Mesodermal cell (in vitro differentiated cells): Measurements from ENCODE around the gene AKAP14.
"Not testable (repeated sequence)": the region's sequence is repeated elsewhere in the genome, so short reads cannot be mapped to it uniquely, and the experiment has no call there.

Source experiments
- H3K27ac ChIP-seq: 2 replicates; pipeline ENCODE4 v1.7.0; 2013; ENCODE audit warnings: mild to moderate bottlenecking, low read depth, low read length, moderate library complexity; ENCODE audit not compliant: severe bottlenecking
- H3K36me3 ChIP-seq: 2 replicates; pipeline ENCODE4 v1.7.1; 2013; ENCODE audit warnings: mild to moderate bottlenecking, low read length, moderate library complexity; ENCODE audit not compliant: control insufficient read depth, insufficient read depth
- H3K4me1 ChIP-seq: one replicate; pipeline ENCODE4 v1.7.1; 2013; ENCODE audit warnings: mild to moderate bottlenecking, low read length; ENCODE audit not compliant: insufficient read depth, control insufficient read depth, poor library complexity, severe bottlenecking
- H3K4me3 ChIP-seq: 2 replicates; pipeline ENCODE4 v1.7.0; 2013; ENCODE audit warnings: low read length, control low read depth, mild to moderate bottlenecking; ENCODE audit not compliant: insufficient read depth, poor library complexity, severe bottlenecking; ENCODE audit errors: extremely low read depth
- H3K9me3 ChIP-seq: 2 replicates; pipeline ENCODE4 v1.7.1; 2013; ENCODE audit warnings: mild to moderate bottlenecking, low read length, moderate library complexity; ENCODE audit not compliant: control insufficient read depth
- WGBS, 2 experiments: methylation state at CpG; one replicate each; pipeline ENCODE4 v1.1.5; 2013; ENCODE audit warnings: missing lambda C conversion rate in 2 of 2; ENCODE audit not compliant: insufficient coverage in 2 of 2; 5-methylcytosine and 5-hydroxymethylcytosine counted together

The AKAP14 gene

DNA sequence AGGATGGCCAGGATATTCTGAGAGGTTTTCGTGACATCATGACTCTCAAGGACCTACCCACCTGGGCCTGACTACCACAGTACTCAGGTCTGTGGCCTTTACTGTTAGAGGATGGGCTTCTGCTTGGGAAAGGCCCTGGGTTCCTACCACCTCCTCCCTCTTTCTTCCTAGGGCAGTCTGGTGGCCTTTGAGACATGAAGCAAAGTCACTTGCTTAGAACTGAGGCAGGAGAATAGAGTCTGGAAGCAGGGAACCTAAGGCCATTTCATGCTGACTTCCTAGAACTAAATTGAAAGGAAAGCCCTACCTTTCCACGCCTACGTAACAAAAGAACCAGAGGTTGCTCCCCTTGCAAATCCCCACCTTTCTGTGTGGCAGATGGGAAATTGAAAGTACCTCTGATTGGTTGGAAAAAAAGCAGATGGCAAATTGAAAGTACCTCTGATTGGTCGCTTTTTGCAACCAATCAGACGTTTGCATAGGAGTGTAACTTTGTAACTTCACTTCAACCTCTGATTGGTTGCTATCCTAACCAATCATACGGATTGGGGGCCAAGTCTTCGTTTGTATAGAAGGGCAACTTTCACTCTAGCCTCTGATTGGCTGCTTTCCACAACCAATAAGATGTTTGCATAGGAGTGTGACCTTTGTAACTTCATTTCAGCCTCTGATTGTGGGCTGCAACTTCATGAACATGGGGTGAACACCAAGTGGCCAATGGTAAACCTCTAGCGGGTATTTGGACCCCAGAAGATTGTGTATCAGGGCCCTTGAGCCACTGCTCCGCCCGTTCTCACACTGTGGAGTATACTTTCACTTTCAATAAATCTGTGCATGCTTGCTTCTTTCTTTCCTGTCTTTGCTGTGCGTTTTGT, 9.9 kb upstream of the AKAP14 start:
- 80 to 100% methylated on average over 1 of the region's 11 CpGs for WGBS, 2 experiments

DNA sequence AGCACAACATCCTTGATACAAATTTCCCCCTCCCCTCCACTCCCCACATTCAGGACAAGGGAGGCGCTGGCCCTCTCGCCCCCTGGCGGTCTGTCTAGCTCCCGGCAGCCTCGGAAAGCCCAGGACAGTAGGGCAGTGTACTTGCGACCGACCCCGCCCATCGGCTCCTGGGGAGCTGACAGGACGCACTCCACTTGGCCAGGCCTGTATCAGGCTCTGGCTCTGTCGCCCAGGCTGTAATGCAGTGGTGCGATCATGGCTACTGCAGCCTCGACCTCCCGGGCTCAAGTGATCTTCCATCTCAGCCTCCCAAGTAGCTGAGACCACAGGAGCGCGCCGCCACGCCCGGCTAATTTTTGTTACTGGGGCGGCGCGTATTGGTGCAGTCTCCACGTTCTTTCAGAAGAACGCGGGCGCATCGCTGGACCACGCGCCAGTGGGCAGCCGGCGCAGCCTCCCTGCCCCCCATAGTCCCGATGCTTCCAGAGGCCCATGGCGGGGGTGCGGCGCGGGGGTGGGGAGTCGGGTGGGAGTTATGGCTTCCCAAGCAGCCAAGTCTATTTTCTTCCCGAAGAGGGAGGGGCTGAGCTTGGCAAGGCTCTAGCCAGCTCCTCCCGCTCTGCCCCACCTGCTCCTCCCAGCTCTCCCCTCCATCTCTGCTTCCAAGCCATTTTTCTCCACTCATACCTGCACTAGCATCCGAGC, 7.8 kb upstream of the AKAP14 start:
- H3K9me3 ChIP-seq, result no peaks in the 10 kb centered on the region
- no peak overlapping the region for H3K27ac ChIP-seq
- 3 to 12% methylated on average over 6 to 16 of the region's 40 CpGs for WGBS, 2 experiments
- peaks cover 5% of the 10 kb centered on the region for H3K4me1 ChIP-seq
- H3K36me3 ChIP-seq, result no peaks in the 10 kb centered on the region
- peak overlapping the region; percentile 41 for H3K4me3 ChIP-seq

More for the DNA sequence above, 9.9 kb upstream of the AKAP14 start:
- H3K4me3 ChIP-seq, result no peak overlapping the region
- no peaks in the 10 kb centered on the region for H3K9me3 ChIP-seq
- no peak overlapping the region for H3K27ac ChIP-seq
- H3K36me3 ChIP-seq, result no peaks in the 10 kb centered on the region
- H3K4me1 ChIP-seq, result no peaks in the 10 kb centered on the region

DNA sequence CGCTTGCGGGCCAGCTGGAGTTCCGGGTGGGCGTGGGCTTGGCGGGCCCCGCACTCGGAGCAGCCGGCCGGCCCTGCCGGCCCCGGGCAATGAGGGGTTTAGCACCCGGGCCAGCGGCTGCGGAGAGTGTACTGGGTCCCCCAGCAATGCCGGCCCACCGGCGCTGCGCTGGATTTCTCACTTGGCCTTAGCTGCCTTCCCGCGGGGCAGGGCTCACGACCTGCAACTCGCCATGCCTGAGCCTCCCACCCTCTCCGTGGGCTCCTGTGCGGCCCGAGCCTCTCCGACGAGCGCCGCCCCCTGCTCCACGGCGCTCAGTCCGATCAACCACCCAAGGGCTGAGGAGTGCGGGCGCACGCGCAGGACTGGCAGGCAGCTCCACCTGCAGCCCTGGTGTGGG, 5.1 kb upstream of the AKAP14 start:
- not testable (repeated sequence) for H3K9me3 ChIP-seq, H3K4me1 ChIP-seq, H3K36me3 ChIP-seq, H3K27ac ChIP-seq, H3K4me3 ChIP-seq
- 99% methylated on average over 10 of the region's 36 CpGs; no CpG with 5 or more reads in 1 of the 2 experiments for WGBS, 2 experiments

DNA sequence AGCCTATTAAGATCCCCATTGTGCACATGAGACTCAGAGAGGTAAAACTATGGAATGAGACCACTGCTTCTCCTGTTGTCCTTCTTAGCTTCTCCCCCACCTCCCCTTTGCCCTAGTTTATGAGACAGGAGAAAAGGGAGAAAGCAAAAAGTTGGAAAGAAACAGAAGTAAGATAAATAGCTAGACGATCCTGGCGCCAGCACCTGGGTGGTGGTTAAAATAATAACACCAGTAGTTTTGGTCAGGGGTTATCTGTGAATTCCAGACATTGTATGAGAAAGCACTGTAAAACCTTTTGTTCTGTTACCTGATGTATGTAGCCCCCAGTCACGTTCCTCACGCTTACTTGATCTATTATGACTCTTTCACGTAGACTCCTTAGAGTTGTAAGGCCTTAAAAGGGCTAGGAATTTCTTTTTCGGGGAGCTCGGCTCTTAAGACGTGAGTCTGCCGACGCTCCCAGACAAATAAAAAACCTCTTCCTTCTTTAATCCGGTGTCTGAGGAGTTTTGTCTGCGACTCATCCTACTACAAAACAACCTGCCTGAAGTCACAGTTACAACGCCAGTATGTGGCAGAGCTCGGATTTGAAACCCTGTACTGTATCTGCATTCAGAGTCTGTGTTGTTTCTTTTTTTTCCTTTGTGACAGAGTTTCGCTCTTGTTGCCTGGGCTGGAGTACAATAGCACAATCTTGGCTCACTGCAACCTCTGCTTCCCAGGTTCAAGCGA, 3.6 kb upstream of the AKAP14 start:
- not testable (repeated sequence) for H3K4me3 ChIP-seq, H3K36me3 ChIP-seq, H3K27ac ChIP-seq, H3K9me3 ChIP-seq, H3K4me1 ChIP-seq
- 83 to 88% methylated on average over 2 to 9 of the region's 16 CpGs for WGBS, 2 experiments

DNA sequence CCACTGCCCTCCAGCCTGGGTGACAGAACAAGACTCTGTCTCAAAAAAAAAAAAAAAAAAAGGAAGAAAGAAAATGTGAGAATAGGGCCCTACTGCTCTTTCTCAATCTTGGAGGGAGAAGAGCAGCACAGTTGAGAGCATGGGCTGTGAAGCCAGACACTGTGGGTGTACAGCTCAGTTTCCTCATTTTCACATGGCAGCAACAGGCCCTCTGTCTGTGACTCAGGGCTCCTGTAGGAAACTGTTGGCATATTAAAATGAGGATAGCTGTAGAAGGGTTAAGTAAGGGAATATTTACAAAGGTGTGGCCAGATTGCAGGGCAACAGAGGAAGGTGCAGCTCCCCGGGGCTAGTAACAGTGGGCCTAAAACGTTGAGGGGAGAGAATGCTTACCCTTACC, 3.4 kb downstream of the AKAP14 start:
- no peak overlapping the region for H3K4me3 ChIP-seq
- WGBS, 2 experiments, result 30% methylated on average over 2 of the region's 2 CpGs; no CpG with 5 or more reads in 1 of the 2 experiments

DNA sequence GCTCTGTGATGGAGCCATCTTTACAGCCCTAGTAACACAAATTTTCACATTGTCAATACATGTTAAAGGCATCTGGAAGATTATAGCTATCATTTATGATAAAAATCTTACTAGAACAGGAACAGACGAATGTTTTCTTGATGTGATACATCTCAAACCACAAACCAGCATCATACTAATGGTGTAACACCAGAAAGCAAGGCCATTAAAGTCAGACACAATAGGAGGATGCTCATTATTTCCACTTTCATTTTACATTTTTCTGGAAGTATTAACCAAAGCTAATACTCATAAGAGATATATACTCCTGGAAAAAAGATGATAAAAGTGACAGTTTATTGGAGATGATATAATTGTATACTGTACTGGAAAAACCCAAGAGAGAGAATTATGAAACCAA, 5.3 kb downstream of the AKAP14 start:
- H3K36me3 ChIP-seq, result no peaks in the 10 kb centered on the region
- H3K27ac ChIP-seq, result no peak overlapping the region
- H3K4me1 ChIP-seq, result no peaks in the 10 kb centered on the region
- whole genome bisulfite sequencing, 2 experiments, result no CpG with 5 or more reads among the region's 1 CpG
- H3K4me3 ChIP-seq, result no peak overlapping the region
- no peaks in the 10 kb centered on the region for H3K9me3 ChIP-seq

More for the DNA sequence above, 3.4 kb downstream of the AKAP14 start:
- Histone ChIP-seq H3K4me1 (no peaks in the 10 kb centered on the region), H3K27ac (no peak overlapping the region), H3K36me3 (no peaks in the 10 kb centered on the region), H3K9me3 (no peaks in the 10 kb centered on the region)

DNA sequence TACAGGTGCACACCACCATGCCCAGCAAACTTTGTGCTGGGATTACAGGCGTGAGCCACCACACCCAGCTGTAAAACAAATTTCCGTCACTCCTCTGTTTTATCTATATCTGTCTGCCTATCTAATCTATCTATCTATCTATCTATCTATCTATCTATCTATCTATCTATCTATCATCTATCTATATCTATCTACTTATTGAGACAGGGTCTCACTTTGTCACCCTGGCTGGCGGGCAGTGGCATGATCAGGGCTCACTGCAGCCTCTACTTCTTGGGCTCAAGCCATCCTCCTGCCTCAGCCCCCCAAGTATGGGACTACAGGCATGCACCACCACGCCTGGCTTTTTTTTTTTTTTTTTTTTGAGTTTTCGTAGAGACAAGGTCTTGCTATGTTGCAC, 20.6 kb downstream of the AKAP14 start:
- Histone ChIP-seq H3K36me3 (no peaks in the 10 kb centered on the region), H3K27ac (no peak overlapping the region), H3K9me3 (no peaks in the 10 kb centered on the region), H3K4me1 (no peaks in the 10 kb centered on the region), H3K4me3 (no peak overlapping the region)
- WGBS, 2 experiments, result 60 to 90% methylated on average over 1 to 3 of the region's 5 CpGs

GRCh38 chrX:119917877-119918276, 22.2 kb downstream of the AKAP14 start:
- Histone ChIP-seq H3K4me3 (no peak overlapping the region), H3K36me3 (no peaks in the 10 kb centered on the region), H3K9me3 (no peaks in the 10 kb centered on the region), H3K27ac (no peak overlapping the region), H3K4me1 (no peaks in the 10 kb centered on the region)
- 100% methylated on average over 1 of the region's 2 CpGs; no CpG with 5 or more reads in 1 of the 2 experiments for WGBS, 2 experiments

- Histone ChIP-seq H3K9me3 (no peaks in the 10 kb centered on the region), H3K36me3 (no peaks in the 10 kb centered on the region), H3K4me1 (no peaks in the 10 kb centered on the region), H3K4me3 (no peak overlapping the region), H3K27ac (no peak overlapping the region)
- no CpG with 5 or more reads among the region's 5 CpGs for WGBS, 2 experiments
Measured at GRCh38 chrX:119919835-119920585, 24.3 kb downstream of the AKAP14 start.

DNA sequence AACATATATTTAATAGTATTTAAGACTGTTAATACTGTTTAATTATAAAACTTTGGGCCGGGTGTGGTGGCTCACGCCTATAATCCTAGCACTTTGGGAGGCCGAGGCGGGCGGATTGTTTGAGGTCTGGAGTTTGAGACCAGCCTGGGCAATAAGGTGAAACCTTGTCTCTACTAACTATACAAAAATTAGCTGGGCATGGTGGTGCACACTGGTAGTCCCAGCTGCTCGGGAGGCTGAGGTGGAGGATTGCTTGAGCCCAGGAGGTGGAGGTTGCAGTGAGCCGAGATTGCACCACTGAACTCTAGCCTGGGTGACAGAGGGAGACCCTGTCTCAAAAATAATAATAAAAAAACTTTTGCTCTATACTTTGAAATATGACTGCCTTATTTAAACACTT, 26.7 kb downstream of the AKAP14 start:
- not testable (repeated sequence) for H3K36me3 ChIP-seq, H3K9me3 ChIP-seq, H3K4me3 ChIP-seq, H3K27ac ChIP-seq, H3K4me1 ChIP-seq
- no CpG with 5 or more reads among the region's 7 CpGs for WGBS, 2 experiments
